CD4-positive, alpha-beta T cell (primary cell): ENCODE data around the gene RRM1. TPM values are rescaled to one million over a fixed set of nuclear protein-coding genes. Genes with fewer than 3 reads are reported as not detected.
A peak's percentile ranks its signal among the peaks of the same experiment; 100 is the strongest.

Experiments
- ATAC-seq: fragments of 200-7000 bp; cut with Tn5 transposase; one replicate; pipeline ENCODE4 v1.10.0; 2022; ENCODE audit warnings: mild to moderate bottlenecking; ENCODE audit not compliant: poor library complexity
- CTCF ChIA-PET: fragments of 350-600 bp; sonication (Branson Sonifier 250); formaldehyde crosslinking; loops from one replicate; lab custom pipeline; 2021; ENCODE audit warnings: antibody characterized with exemption, inconsistent platforms; lab: Charles Lee
- POLR2A ChIA-PET: fragments of 350-600 bp; sonication (Branson Sonifier 250); formaldehyde crosslinking; loops from one replicate; lab custom pipeline; 2021; ENCODE audit warnings: antibody characterized with exemption, inconsistent platforms; lab: Charles Lee
- DNase-seq, 14 experiments: peaks; one replicate each; pipeline ENCODE4 v3.0.0-alpha.2; 2013 to 2020; ENCODE audit warnings: mixed read lengths in 2 of 14
- H3K27ac ChIP-seq, 2 donors: one replicate each; pipeline versions ENCODE4 v1.5.1 to v1.7.0; 2013; ENCODE audit warnings: low read length in 2 of 2, low read depth in 1 of 2, mild to moderate bottlenecking in 1 of 2
- H3K27me3 ChIP-seq, 2 experiments: 1 replicate in 1 of 2; 2 replicates in 1 of 2; pipeline versions ENCODE4 v1.6.1 to v1.7.0; 2013; ENCODE audit warnings: low read length in 2 of 2, control low read depth in 1 of 2, mild to moderate bottlenecking in 1 of 2, moderate library complexity in 1 of 2; ENCODE audit not compliant: insufficient read depth in 2 of 2, control insufficient read depth in 1 of 2
- H3K36me3 ChIP-seq: one replicate; pipeline ENCODE4 v1.6.1; 2013; ENCODE audit warnings: low read length, control low read depth; ENCODE audit not compliant: insufficient read depth
- H3K4me1 ChIP-seq: one replicate; pipeline ENCODE4 v1.6.1; 2013; ENCODE audit warnings: low read length, control low read depth; ENCODE audit not compliant: insufficient read depth
- H3K4me3 ChIP-seq: one replicate; pipeline ENCODE4 v1.5.1; 2013; ENCODE audit warnings: mild to moderate bottlenecking, low read length, moderate library complexity
- H3K9me3 ChIP-seq, 2 experiments: 1 replicate in 1 of 2; 2 replicates in 1 of 2; pipeline versions ENCODE4 v1.6.1 to v1.7.0; 2013; ENCODE audit warnings: low read length in 2 of 2, mild to moderate bottlenecking in 2 of 2, control low read depth in 1 of 2, moderate library complexity in 1 of 2; ENCODE audit not compliant: control insufficient read depth in 1 of 2, insufficient read depth in 1 of 2
- H3K27ac Mint-ChIP-seq: one replicate; pipeline ENCODE4 v1.8.0; 2020; ENCODE audit warnings: mixed read lengths
- H3K27me3 Mint-ChIP-seq: one replicate; pipeline ENCODE4 v1.8.0; 2021; ENCODE audit warnings: mixed read lengths
- H3K36me3 Mint-ChIP-seq: one replicate; pipeline ENCODE4 v1.8.0; 2021; ENCODE audit warnings: low read depth, mixed read lengths
- H3K4me1 Mint-ChIP-seq: one replicate; pipeline ENCODE4 v1.8.0; 2021; ENCODE audit warnings: low read depth, mixed read lengths
- H3K4me3 Mint-ChIP-seq: one replicate; pipeline ENCODE4 v1.8.0; 2020; ENCODE audit warnings: mild to moderate bottlenecking, mixed read lengths
- H3K9me3 Mint-ChIP-seq: one replicate; pipeline ENCODE4 v1.8.0; 2020; ENCODE audit warnings: mixed read lengths
- CTCF ChIP-seq: fragments of 200-600 bp; IDR thresholded peaks from one replicate; pipeline ENCODE4 v1.8.0; 2022; ENCODE audit warnings: antibody characterized with exemption, mild to moderate bottlenecking
- intact Hi-C, 2 experiments: fragments of 100-400 bp; cut with DNase I in 1 of 2; cut with micrococcal nuclease in 1 of 2; formaldehyde crosslinking; loops; one replicate each; pipeline versions ENCODE4 v1.15.1 to v1.9.0; 2023 to 2025; cut with DNase I, micrococcal nuclease
- total RNA-seq, 174 experiments: library from RNA in 2 of 174; stranded (reverse) in 2 of 174; gene quantifications; one replicate each; pipeline ENCODE4 v1.2.3 and lab custom pipeline; 2021 to 2026

The RRM1 gene
- total RNA-seq, 2 experiments from 2014 or later, result 64.7 to 73.1 TPM

- no peak overlapping the region for H3K4me3 Mint-ChIP-seq
- ChIA-PET CTCF (interaction anchor here (0.7 to 4.6 kb wide), 11 partner anchors 117 to 263 kb away, joined by 3 to 52 read pairs (median 11); partner anchors contain the start of genes PGAP2 and STIM1), POLR2A (interaction anchor here (2.0 to 5.3 kb wide), 4 partner anchors 124 to 230 kb away, joined by 4 to 76 read pairs (median 16); partner anchors contain the start of genes RHOG and STIM1)
- Histone ChIP-seq H3K27me3 (no peaks in the 10 kb centered on the region), H3K9me3 (no peaks in the 10 kb centered on the region), H3K4me1 (peaks cover 37% of the 10 kb centered on the region), H3K4me3 (no peak overlapping the region), H3K36me3 (peaks cover 50% of the 10 kb centered on the region), H3K27ac (no peak overlapping the region)
- peaks cover 87% of the 10 kb centered on the region for H3K4me1 Mint-ChIP-seq
- TF ChIP-seq CTCF, result no peak
- no peaks in the 10 kb centered on the region for H3K27me3 Mint-ChIP-seq
- DNase-seq, result no peak
- H3K27ac Mint-ChIP-seq, result peak overlapping the region; percentile 69
- no peak for ATAC-seq
- H3K36me3 Mint-ChIP-seq, result peaks cover 63% of the 10 kb centered on the region
- intact Hi-C loops, result loop anchor here (5.0 to 10.0 kb wide), 2 partner anchors 129 to 337 kb away; no protein-coding TSS in a partner anchor
- no peaks in the 10 kb centered on the region for H3K9me3 Mint-ChIP-seq
Observed at GRCh38 chr11:4071325-4071724, 23.3 kb upstream of the RRM1 start.

GRCh38 chr11:4071914-4072313 is 22.7 kb upstream of the RRM1 start:
- H3K27ac ChIP-seq, result no peak overlapping the region
- no peaks in the 10 kb centered on the region for H3K27me3 ChIP-seq
- no peak overlapping the region for H3K4me3 ChIP-seq
- peak overlapping the region; percentile 69 for H3K27ac Mint-ChIP-seq
- ChIA-PET POLR2A (interaction anchor here (0.9 to 5.3 kb wide), 11 partner anchors 17 to 290 kb away, joined by 3 to 76 read pairs (median 4); partner anchors contain the start of genes NUP98, RHOG and STIM1), CTCF (interaction anchor here (0.7 to 4.6 kb wide), 24 partner anchors 8 to 290 kb away, joined by 3 to 52 read pairs (median 6); partner anchors contain the start of genes PGAP2 and STIM1)
- no peak for TF ChIP-seq CTCF
- intact Hi-C loops, result loop anchor here (1.0 to 10.0 kb wide), 4 partner anchors 130 to 337 kb away; no protein-coding TSS in a partner anchor
- H3K4me1 Mint-ChIP-seq, result peaks cover 87% of the 10 kb centered on the region
- H3K36me3 ChIP-seq, result peaks cover 46% of the 10 kb centered on the region
- ATAC-seq (no peak), DNase-seq (no peak)
- H3K4me3 Mint-ChIP-seq, result no peak overlapping the region
- H3K36me3 Mint-ChIP-seq, result peaks cover 58% of the 10 kb centered on the region
- no peaks in the 10 kb centered on the region for H3K9me3 Mint-ChIP-seq
- peaks cover 31% of the 10 kb centered on the region for H3K4me1 ChIP-seq
- no peaks in the 10 kb centered on the region for H3K9me3 ChIP-seq
- no peaks in the 10 kb centered on the region for H3K27me3 Mint-ChIP-seq

GRCh38 chr11:4072668-4073285 is 21.8 kb upstream of the RRM1 start:
- peaks cover 84% of the 10 kb centered on the region for H3K4me1 Mint-ChIP-seq
- Histone ChIP-seq H3K27me3 (no peaks in the 10 kb centered on the region), H3K9me3 (no peaks in the 10 kb centered on the region), H3K4me3 (no peak overlapping the region), H3K4me1 (peaks cover 27% of the 10 kb centered on the region), H3K36me3 (peaks cover 43% of the 10 kb centered on the region), H3K27ac (no peak overlapping the region)
- no peak overlapping the region for H3K4me3 Mint-ChIP-seq
- POLR2A ChIA-PET, result interaction anchor here (0.6 to 5.3 kb wide), 18 partner anchors 16 to 291 kb away, joined by 3 to 76 read pairs (median 4); partner anchors contain the start of genes NUP98, RHOG and STIM1
- CTCF ChIA-PET, result interaction anchor here (0.6 to 4.6 kb wide), 40 partner anchors 9 to 361 kb away, joined by 3 to 52 read pairs (median 5); partner anchors contain the start of genes PGAP2 and STIM1
- H3K36me3 Mint-ChIP-seq, result peaks cover 58% of the 10 kb centered on the region
- intact Hi-C loops, result loop anchor here (1.0 to 10.0 kb wide), 4 partner anchors 130 to 338 kb away; no protein-coding TSS in a partner anchor
- peak; percentile 80 for TF ChIP-seq CTCF
- no peaks in the 10 kb centered on the region for H3K9me3 Mint-ChIP-seq
- no peaks in the 10 kb centered on the region for H3K27me3 Mint-ChIP-seq
- DNase-seq (peak in 9 of 14 experiments; percentile 19 to 87 (median 48)), ATAC-seq (peak; percentile 78)
- H3K27ac Mint-ChIP-seq, result peak overlapping the region; percentile 69
